Skeletal muscle tissue (tissue), 4 donors: ENCODE measurements around the gene SCGB1C1. TPM values are rescaled to one million over a fixed set of nuclear protein-coding genes. Genes with fewer than 3 reads are reported as not detected.
"Not testable (repeated sequence)": the region's sequence is repeated elsewhere in the genome, so short reads cannot be mapped to it uniquely, and the experiment has no call there.

ENCODE experiments used
- H3K27ac ChIP-seq: one replicate; pipeline ENCODE4 v1.7.0; 2013; ENCODE audit warnings: mild to moderate bottlenecking, low read depth, low read length, inconsistent platforms
- H3K27me3 ChIP-seq, 3 donors: one replicate each; pipeline ENCODE4 v1.7.0; 2013; ENCODE audit warnings: low read length in 3 of 3; ENCODE audit not compliant: control insufficient read depth in 3 of 3, insufficient read depth in 3 of 3
- H3K36me3 ChIP-seq, 3 donors: one replicate each; pipeline ENCODE4 v1.7.0; 2013; ENCODE audit warnings: low read length in 3 of 3; ENCODE audit not compliant: control insufficient read depth in 3 of 3, insufficient read depth in 3 of 3
- H3K4me1 ChIP-seq, 3 donors: one replicate each; pipeline ENCODE4 v1.7.0; 2013; ENCODE audit warnings: low read length in 3 of 3, mild to moderate bottlenecking in 3 of 3; ENCODE audit not compliant: control insufficient read depth in 3 of 3, insufficient read depth in 3 of 3
- H3K4me3 ChIP-seq, 3 donors: one replicate each; pipeline ENCODE4 v1.7.0; 2013; ENCODE audit warnings: low read length in 3 of 3
- H3K9ac ChIP-seq, 3 donors: one replicate each; pipeline ENCODE4 v1.7.0; 2013; ENCODE audit warnings: low read length in 3 of 3, mild to moderate bottlenecking in 3 of 3, moderate library complexity in 2 of 3, low read depth in 1 of 3
- H3K9me3 ChIP-seq, 3 donors: one replicate each; pipeline ENCODE4 v1.7.0; 2013; ENCODE audit warnings: low read length in 3 of 3; ENCODE audit not compliant: control insufficient read depth in 3 of 3
- total RNA-seq: library from RNA; depleted of rRNA; stranded (reverse); fragments of >200 nt; gene quantifications from one replicate; pipeline ENCODE4 v1.2.3, GENCODE V29; 2014
- donor health status: Osteomylitis.

The SCGB1C1 gene
- total RNA-seq, 1 donor from 2014 or later: not detected

GRCh38 chr11:227824-228379 is 35.0 kb downstream of the SCGB1C1 start:
- no peak overlapping the region for H3K4me3 ChIP-seq
- no peak overlapping the region for H3K9ac ChIP-seq
- peaks cover 13 to 17% (median 15%) of the 10 kb centered on the region in 3 donors for H3K36me3 ChIP-seq
- no peaks in the 10 kb centered on the region for H3K9me3 ChIP-seq
- H3K27me3 ChIP-seq: no peaks in the 10 kb centered on the region
- no peak overlapping the region for H3K27ac ChIP-seq
- peaks cover 0 to 7% (median 5%) of the 10 kb centered on the region in 3 donors for H3K4me1 ChIP-seq

DNA sequence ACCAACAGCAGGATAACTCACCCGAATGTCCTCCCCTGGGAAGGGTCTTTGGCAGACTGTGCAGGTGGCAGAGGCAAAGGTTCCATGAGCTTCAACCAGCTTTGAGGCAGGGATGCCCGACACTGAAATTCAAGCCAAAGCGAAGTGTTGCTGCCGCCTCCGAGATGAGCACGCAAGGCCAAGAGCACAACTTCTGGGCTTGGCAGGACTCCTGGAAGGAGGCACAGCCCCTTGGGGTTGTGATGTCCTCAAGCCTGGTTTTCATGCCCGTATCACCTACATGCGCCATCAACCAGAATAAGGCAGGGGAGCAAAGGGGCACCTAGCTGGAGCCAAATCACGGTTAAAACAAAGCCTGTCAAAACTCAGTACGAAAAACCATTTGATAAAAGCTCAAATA is 37.6 kb downstream of the SCGB1C1 start:
- Histone ChIP-seq H3K9ac (no peak overlapping the region), H3K4me1 (peaks cover 4 to 5% (median 4%) of the 10 kb centered on the region in 3 donors), H3K36me3 (peaks cover 11 to 19% (median 14%) of the 10 kb centered on the region in 3 donors), H3K27ac (no peak overlapping the region), H3K4me3 (no peak overlapping the region), H3K9me3 (no peaks in the 10 kb centered on the region), H3K27me3 (no peaks in the 10 kb centered on the region)

- Histone ChIP-seq H3K4me1 (peaks cover 14 to 19% (median 15%) of the 10 kb centered on the region in 3 donors), H3K36me3 (peaks cover 7 to 15% (median 12%) of the 10 kb centered on the region in 3 donors), H3K27ac (no peak overlapping the region), H3K4me3 (no peak overlapping the region), H3K27me3 (no peaks in the 10 kb centered on the region), H3K9me3 (no peaks in the 10 kb centered on the region), H3K9ac (no peak overlapping the region)
Observed at GRCh38 chr11:232783-233565, 40.1 kb downstream of the SCGB1C1 start.

DNA sequence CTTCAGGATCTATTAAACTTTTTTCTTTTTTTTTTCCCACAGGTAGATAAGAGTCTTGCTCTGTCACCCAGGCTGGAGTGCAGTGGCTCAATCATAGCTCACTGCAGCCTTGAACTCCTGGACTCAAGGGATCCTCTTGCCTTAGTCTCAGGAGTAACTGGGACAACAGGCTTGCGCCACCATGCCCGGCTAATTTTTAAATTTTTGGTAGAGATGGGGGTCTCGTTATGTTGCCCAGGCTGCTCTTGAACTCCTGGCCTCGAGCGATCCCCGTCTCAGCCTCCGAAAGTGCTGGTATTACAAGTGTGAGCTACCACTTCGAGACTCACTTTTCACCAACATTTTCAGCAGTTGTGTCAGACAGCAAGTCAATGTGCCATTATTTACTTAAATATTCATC is 42.3 kb downstream of the SCGB1C1 start:
- Histone ChIP-seq H3K4me3 (peak overlapping the region; percentile 97 to 99 (median 97)), H3K9me3 (no peaks in the 10 kb centered on the region), H3K9ac (peak overlapping the region; percentile 91 to 97 (median 96)), H3K27ac (no peak overlapping the region), H3K27me3 (no peaks in the 10 kb centered on the region), H3K4me1 (peaks cover 19 to 24% (median 23%) of the 10 kb centered on the region in 3 donors), H3K36me3 (peaks cover 12 to 18% (median 14%) of the 10 kb centered on the region in 3 donors)

DNA sequence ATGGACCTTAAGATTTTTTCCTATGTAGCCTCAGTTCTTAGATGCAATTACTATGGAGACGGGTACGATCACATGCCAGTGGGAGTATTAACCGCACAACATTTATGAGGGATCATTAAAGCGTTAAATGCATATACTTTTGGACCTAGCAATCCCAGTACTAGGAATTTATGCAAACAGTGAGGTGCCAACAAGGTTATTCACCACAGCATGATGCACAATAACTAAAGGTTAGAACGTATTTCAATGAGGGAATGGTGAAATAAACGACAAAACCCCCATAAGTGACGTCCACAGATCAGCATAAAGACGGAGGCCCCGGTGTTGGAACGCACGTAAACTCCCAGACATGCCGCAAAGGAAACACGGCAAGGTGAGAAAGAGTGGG is 42.7 kb downstream of the SCGB1C1 start:
- Histone ChIP-seq H3K27ac (peak overlapping the region; percentile 96), H3K9ac (peak overlapping the region; percentile 91 to 97 (median 96)), H3K4me3 (peak overlapping the region; percentile 97 to 99 (median 97)), H3K27me3 (no peaks in the 10 kb centered on the region), H3K36me3 (peaks cover 10 to 17% (median 14%) of the 10 kb centered on the region in 3 donors), H3K4me1 (peaks cover 19 to 24% (median 23%) of the 10 kb centered on the region in 3 donors), H3K9me3 (no peaks in the 10 kb centered on the region)

DNA sequence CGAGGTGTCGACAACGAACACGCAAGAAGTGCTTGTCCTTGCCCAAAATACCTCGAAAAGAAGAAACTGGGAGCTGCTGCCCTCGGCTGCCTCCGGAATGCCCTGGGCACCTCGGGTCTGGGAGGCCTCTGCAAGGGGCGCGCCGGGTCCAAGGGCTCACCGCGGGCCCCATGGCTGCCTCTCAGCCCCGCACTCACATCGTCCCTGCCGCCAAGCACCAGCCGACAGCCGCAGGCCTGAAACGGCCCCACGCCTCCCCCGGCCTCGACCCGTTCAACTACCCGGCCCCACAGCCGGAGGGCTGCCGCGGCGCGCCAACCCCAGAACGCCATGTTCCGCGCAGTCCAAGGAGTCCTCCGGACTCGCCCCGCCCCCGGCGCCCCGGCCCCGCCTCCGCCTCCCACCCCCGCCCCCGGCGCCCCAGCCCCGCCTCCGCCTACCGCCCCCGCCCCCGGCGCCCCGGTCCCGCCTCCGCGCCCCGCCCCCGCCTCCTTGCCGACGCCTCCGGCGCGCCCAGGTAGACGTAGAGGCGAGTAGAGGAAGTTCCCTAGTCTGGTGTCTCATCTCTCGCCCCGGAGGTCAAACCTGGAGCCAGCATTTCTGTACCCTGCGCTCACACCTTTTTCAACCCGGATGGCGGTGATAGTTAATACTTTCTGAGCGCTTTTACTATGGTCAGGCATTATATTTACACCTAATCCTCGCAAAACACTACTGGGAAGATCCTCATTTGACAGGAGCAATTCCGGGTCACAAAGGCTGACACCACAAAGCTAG is 43.3 kb downstream of the SCGB1C1 start, which contains the start of gene SIRT3:
Gene SIRT3, minus strand, starts transcription at position 346 of the 777 bp plus-strand sequence. Its CDS starts 14 bp downstream, at position 332.
- Histone ChIP-seq H3K9me3 (no peaks in the 10 kb centered on the region), H3K9ac (peak within 1 kb of the TSS; percentile 94 to 97 (median 96)), H3K27me3 (no peaks in the 10 kb centered on the region), H3K27ac (peak within 1 kb of the TSS; percentile 96), H3K36me3 (peaks cover 10 to 20% (median 15%) of the 10 kb centered on the region in 3 donors), H3K4me1 (peaks cover 21 to 28% (median 25%) of the 10 kb centered on the region in 3 donors), H3K4me3 (peak within 1 kb of the TSS; percentile 97 to 100 (median 99))

- Histone ChIP-seq H3K4me1 (peaks cover 29 to 37% (median 34%) of the 10 kb centered on the region in 3 donors), H3K27ac (peak within 1 kb of the TSS; percentile 96), H3K9ac (peak within 1 kb of the TSS; percentile 94 to 97 (median 96)), H3K4me3 (peak within 1 kb of the TSS; percentile 97 to 100 (median 99)), H3K9me3 (no peaks in the 10 kb centered on the region), H3K27me3 (no peaks in the 10 kb centered on the region), H3K36me3 (peaks cover 14 to 24% (median 23%) of the 10 kb centered on the region in 3 donors)
Observed at GRCh38 chr11:236774-237767, 44.2 kb downstream of the SCGB1C1 start, which contains the start of gene PSMD13. PSMD13 (plus strand) TSS chr11:236976; CDS start chr11:237050, 74 bp downstream.

DNA sequence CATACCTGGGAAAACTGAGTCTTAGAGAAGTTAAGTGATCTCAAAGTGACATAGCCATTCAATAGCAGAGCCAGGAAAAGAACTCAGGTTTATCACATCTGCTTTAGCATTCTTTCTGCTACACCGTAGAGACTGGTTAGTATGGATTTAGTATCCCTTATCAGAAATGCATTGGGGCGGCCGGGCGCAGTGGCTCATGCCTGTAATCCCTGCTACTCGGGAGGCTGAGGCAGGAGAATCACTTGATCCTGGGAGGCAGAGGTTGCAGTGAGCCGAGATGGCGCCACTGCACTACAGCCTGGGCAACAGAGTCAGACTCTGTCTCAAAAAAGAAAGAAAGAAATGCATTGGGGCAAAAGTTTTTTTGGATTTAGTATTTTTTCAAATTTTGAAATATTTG is 45.5 kb downstream of the SCGB1C1 start:
- H3K9me3 ChIP-seq, H3K27ac ChIP-seq, H3K27me3 ChIP-seq, H3K9ac ChIP-seq: not testable (repeated sequence)
- Histone ChIP-seq H3K4me3 (peak overlapping the region in 1 of 3 donors; percentile 10), H3K4me1 (peaks cover 31 to 38% (median 36%) of the 10 kb centered on the region in 3 donors), H3K36me3 (peaks cover 11 to 25% (median 20%) of the 10 kb centered on the region in 3 donors)

DNA sequence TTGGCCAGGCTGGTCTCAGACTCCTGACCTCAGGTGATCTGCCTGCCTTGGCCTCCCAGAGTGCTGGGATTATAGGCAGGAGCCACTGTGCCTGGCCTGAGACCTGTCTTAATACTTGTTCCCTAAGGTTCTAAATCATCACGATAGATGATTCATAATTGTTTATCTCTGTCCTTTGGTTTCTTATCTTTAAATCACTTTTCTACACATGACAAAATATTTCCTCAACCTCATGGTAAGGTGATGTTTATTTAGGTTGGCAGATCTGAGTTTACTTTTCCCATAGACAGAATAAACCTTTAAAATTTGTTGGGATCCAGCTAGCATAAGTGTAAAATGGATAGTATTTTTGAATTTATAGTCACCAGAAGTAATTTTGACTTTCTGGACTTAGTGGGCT is 47.4 kb downstream of the SCGB1C1 start:
- Histone ChIP-seq H3K9me3 (no peaks in the 10 kb centered on the region), H3K9ac (no peak overlapping the region), H3K27me3 (no peaks in the 10 kb centered on the region), H3K27ac (no peak overlapping the region), H3K36me3 (peaks cover 25 to 40% (median 32%) of the 10 kb centered on the region in 3 donors), H3K4me1 (peaks cover 29 to 35% (median 32%) of the 10 kb centered on the region in 3 donors), H3K4me3 (no peak overlapping the region)
